OCI-LY3 (cell line): Measurements from ENCODE around the gene ZNF526.
A peak's percentile ranks its signal among the peaks of the same experiment; 100 is the strongest.

ENCODE experiments used
- H2AFZ ChIP-seq: fragments of 200-600, 300-600 bp; shearing (Covaris generic); 2 replicates; pipeline ENCODE4 v1.6.0; 2014; ENCODE audit warnings: antibody characterized with exemption, low read depth, low read length
- H3K27ac ChIP-seq: fragments of 200-600, 300-600 bp; sonication (generic); 2 replicates; pipeline ENCODE4 v1.5.1; 2014; ENCODE audit warnings: mild to moderate bottlenecking, low read length, moderate library complexity, mixed read lengths
- H3K27me3 ChIP-seq: fragments of 200-600, 300-600 bp; sonication (generic); 2 replicates; pipeline ENCODE4 v1.6.1; 2014; ENCODE audit warnings: low read depth, low read length, mixed read lengths
- H3K36me3 ChIP-seq: fragments of 200-600, 300-600 bp; sonication (generic); replicated peaks from 2 replicates; pipeline ENCODE3; 2014; ENCODE audit warnings: low read depth, low read length, mixed read lengths
- H3K4me1 ChIP-seq: fragments of 300-600, 200-600 bp; sonication (generic); 2 replicates; pipeline ENCODE4 v1.6.1; 2014; ENCODE audit warnings: low read length, mixed read lengths
- H3K4me2 ChIP-seq: fragments of 200-600, 300-600 bp; sonication (generic); 2 replicates; pipeline ENCODE4 v1.6.1; 2014; ENCODE audit warnings: low read length, mixed read lengths
- H3K4me3 ChIP-seq: fragments of 300-600, 200-600 bp; sonication (generic); 2 replicates; pipeline ENCODE4 v1.5.1; 2014; ENCODE audit warnings: antibody characterized with exemption, mild to moderate bottlenecking, low read length, moderate library complexity
- H3K79me2 ChIP-seq: fragments of 300-600, 200-600 bp; shearing (Covaris generic); 2 replicates; pipeline ENCODE4 v1.6.1; 2014; ENCODE audit warnings: mild to moderate bottlenecking, low read length, mixed read lengths
- H3K9ac ChIP-seq: fragments of 300-600, 200-600 bp; shearing (Covaris generic); 2 replicates; pipeline ENCODE4 v1.6.0; 2014; ENCODE audit warnings: mild to moderate bottlenecking, low read length, moderate library complexity
- H3K9me3 ChIP-seq: fragments of 200-600, 300-600 bp; shearing (Covaris generic); 2 replicates; pipeline ENCODE4 v1.6.1; 2014; ENCODE audit warnings: low read length, mixed read lengths; ENCODE audit not compliant: insufficient read depth
- H4K20me1 ChIP-seq: fragments of 200-600, 300-600 bp; sonication (generic); 2 replicates; pipeline ENCODE4 v1.6.1; 2016; ENCODE audit warnings: low read length, mixed read lengths; ENCODE audit not compliant: insufficient read depth
- EZH2phosphoT487 ChIP-seq: fragments of 200-600 bp; shearing (Covaris generic); IDR thresholded peaks from 2 replicates; pipeline ENCODE4 v1.6.1; 2018; ENCODE audit warnings: antibody characterized with exemption, mixed run types, low read depth
- TF ChIP-seq, protein P1 (sequence below): fragments of 200-600, 300-600 bp; sonication (generic); IDR thresholded peaks from 2 replicates; pipeline ENCODE4 v1.5.1; 2014; ENCODE audit warnings: antibody characterized with exemption, low read length, low read depth

Gene ZNF526

GRCh38 chr19:42200116-42200715, 19.9 kb upstream of the ZNF526 start:
- no peak for TF ChIP-seq EZH2phosphoT487
- TF ChIP-seq, protein P1, sequence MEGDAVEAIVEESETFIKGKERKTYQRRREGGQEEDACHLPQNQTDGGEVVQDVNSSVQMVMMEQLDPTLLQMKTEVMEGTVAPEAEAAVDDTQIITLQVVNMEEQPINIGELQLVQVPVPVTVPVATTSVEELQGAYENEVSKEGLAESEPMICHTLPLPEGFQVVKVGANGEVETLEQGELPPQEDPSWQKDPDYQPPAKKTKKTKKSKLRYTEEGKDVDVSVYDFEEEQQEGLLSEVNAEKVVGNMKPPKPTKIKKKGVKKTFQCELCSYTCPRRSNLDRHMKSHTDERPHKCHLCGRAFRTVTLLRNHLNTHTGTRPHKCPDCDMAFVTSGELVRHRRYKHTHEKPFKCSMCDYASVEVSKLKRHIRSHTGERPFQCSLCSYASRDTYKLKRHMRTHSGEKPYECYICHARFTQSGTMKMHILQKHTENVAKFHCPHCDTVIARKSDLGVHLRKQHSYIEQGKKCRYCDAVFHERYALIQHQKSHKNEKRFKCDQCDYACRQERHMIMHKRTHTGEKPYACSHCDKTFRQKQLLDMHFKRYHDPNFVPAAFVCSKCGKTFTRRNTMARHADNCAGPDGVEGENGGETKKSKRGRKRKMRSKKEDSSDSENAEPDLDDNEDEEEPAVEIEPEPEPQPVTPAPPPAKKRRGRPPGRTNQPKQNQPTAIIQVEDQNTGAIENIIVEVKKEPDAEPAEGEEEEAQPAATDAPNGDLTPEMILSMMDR, result no peak
- Histone ChIP-seq H3K4me2 (peak overlapping the region; percentile 21), H3K9ac (peak overlapping the region; percentile 12; the same call in 1 of the 2 replicates), H2AFZ (no peak overlapping the region), H3K27me3 (no peaks in the 10 kb centered on the region), H3K4me1 (peaks cover 61% of the 10 kb centered on the region), H3K4me3 (no peak overlapping the region), H3K36me3 (peaks cover 72% of the 10 kb centered on the region), H4K20me1 (no peaks in the 10 kb centered on the region), H3K79me2 (peaks cover 32% of the 10 kb centered on the region), H3K27ac (peak overlapping the region; percentile 93), H3K9me3 (no peaks in the 10 kb centered on the region)

DNA sequence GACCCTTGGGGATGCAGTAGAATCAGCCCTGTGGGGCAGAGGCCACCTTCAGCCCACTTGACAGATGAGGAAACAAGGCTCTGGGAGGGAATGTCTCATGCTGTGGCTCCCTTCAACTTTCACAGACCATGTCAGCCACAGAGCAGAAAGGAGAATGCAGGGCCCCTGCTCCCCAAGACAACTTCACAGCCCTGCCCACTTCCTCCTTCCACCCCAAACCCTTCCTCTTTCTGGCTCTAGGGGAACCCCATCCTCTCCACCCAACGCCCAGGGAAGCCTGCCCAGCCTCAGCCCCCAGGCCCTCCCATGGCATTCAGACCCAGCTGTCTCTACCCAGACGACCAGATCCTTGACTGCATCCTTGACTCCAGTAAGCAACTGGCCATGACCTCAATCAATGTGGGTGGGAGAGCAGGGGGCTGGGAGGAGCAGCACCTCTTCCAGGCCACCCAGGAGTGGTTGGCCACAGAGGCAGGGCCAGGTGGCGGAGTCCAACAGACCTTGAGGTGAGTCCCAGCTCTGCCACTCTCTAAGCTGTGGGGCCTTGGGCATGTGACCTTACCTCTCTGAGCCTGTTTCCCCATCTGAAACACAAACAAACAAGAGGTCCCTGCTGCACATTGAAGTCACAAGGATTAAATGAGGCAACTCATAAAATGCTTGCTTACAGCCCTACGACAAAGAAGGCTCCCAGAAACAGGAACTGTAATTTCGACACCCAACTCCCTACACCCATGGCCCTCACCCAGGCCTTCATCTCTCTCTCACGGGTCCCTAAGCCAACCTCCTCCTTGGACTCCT, 18.4 kb upstream of the ZNF526 start:
- Histone ChIP-seq H3K9me3 (no peaks in the 10 kb centered on the region), H3K27me3 (no peaks in the 10 kb centered on the region), H3K4me1 (peaks cover 60% of the 10 kb centered on the region), H3K36me3 (peaks cover 70% of the 10 kb centered on the region), H3K9ac (peak overlapping the region; percentile 73), H3K4me3 (peak overlapping the region; percentile 66), H3K27ac (peak overlapping the region; percentile 93), H4K20me1 (no peaks in the 10 kb centered on the region), H2AFZ (no peak overlapping the region), H3K79me2 (peaks cover 32% of the 10 kb centered on the region), H3K4me2 (peak overlapping the region; percentile 71)
- no peak for TF ChIP-seq EZH2phosphoT487
- TF ChIP-seq, protein P1, result no peak

DNA sequence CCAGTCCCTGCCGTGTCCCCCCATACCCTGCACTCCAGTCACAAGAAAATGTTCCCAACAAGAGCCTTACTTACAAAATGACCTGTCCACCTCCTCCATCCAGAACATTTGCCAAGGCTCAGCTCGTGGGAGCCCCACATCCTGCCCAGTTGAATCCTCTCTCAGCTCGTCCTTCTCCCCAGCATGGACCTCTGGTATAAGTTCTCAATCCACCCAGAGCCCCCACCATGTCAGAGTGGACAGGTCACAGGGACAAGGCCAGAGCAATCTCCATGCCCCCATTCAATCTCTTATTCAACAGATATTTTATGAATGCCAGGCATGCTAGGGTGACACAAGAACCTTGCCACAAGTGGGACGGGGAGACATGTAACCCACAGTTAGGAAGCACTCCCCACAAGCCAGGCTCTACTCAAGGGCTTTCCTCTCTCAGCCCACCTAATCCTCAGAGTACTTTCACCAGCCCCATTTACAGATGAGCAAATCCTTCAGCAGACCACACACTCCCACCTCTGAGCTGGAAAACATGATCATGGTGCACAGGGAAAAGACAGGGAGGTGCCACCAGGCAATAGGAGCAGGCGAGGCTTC, 17.7 kb upstream of the ZNF526 start:
- H3K4me1 ChIP-seq, result peaks cover 53% of the 10 kb centered on the region

More for the DNA sequence above, 17.7 kb upstream of the ZNF526 start:
- Histone ChIP-seq H3K4me3 (peak overlapping the region; percentile 66), H3K9ac (peak overlapping the region; percentile 73), H2AFZ (no peak overlapping the region), H3K27me3 (no peaks in the 10 kb centered on the region), H3K36me3 (peaks cover 69% of the 10 kb centered on the region), H3K79me2 (peaks cover 32% of the 10 kb centered on the region), H4K20me1 (no peaks in the 10 kb centered on the region), H3K27ac (peak overlapping the region; percentile 93), H3K4me2 (peak overlapping the region; percentile 71), H3K9me3 (no peaks in the 10 kb centered on the region)
- TF ChIP-seq EZH2phosphoT487, result no peak
- TF ChIP-seq, protein P1, result no peak
